ENCODE results near the gene COA8.

COA8 gene

GRCh38 chr14:103540821-103541708, 21.7 kb upstream of the COA8 start:
- H3K9ac ChIP-seq (ENCODE audit: low read length), result peak overlapping the region; percentile 80
- H2BK5ac ChIP-seq (ENCODE audit: low read depth, low read length, poor library complexity, severe bottlenecking), result no peak overlapping the region
- H3K4me3 ChIP-seq (ENCODE audit: insufficient read depth in 1 of 2, low read depth in 1 of 2, low read length in 2 of 2), result no peak overlapping the region
- WGBS, result 86% methylated on average over 17 of the region's 17 CpGs
- H3K14ac ChIP-seq (ENCODE audit: low read length in 2 of 2), result peak overlapping the region in 1 of 2 experiments; percentile 6
- peak overlapping the region; percentile 12 for H2BK120ac ChIP-seq (ENCODE audit: low read depth, low read length)
- no peaks in the 10 kb centered on the region for H3K27me3 ChIP-seq (ENCODE audit: control insufficient read depth in 1 of 2, insufficient read depth in 1 of 2, low read length in 2 of 2)
- H2BK12ac ChIP-seq (ENCODE audit: low read length in 2 of 2), result peak overlapping the region in 1 of 2 experiments; percentile 60
- no peak overlapping the region for H3K27ac ChIP-seq (ENCODE audit: low read length, poor library complexity, severe bottlenecking)
- H3K79me1 ChIP-seq (replicated peaks; ENCODE audit: low read length, poor library complexity, severe bottlenecking), result no peaks in the 10 kb centered on the region
- no peaks in the 10 kb centered on the region for H3K9me3 ChIP-seq (ENCODE audit: control insufficient read depth, low read length)
- peak overlapping the region; percentile 74 for H2BK15ac ChIP-seq (ENCODE audit: low read depth, poor library complexity, severe bottlenecking)
- peak overlapping the region in 1 of 2 experiments; percentile 34 for H3K23ac ChIP-seq (ENCODE audit: low read length in 2 of 2)
- DNase-seq, result no peak
- no peak overlapping the region for H3K4me2 ChIP-seq (ENCODE audit: low read length, poor library complexity, severe bottlenecking)
- peaks cover 0 to 20% of the 10 kb centered on the region in 2 experiments for H3K36me3 ChIP-seq (ENCODE audit: control insufficient read depth in 1 of 2, insufficient read depth in 2 of 2, low read depth in 1 of 2, low read length in 2 of 2)
- no peak overlapping the region for H2AFZ ChIP-seq (ENCODE audit: low read depth, low read length)
- peaks cover 60% of the 10 kb centered on the region for H3K4me1 ChIP-seq (ENCODE audit: control insufficient read depth, insufficient read depth, low read depth, low read length)
- H4K8ac ChIP-seq (ENCODE audit: low read length), result peak overlapping the region; percentile 56
- H3K4ac ChIP-seq (ENCODE audit: low read depth in 1 of 2, low read length in 2 of 2), result no peak overlapping the region
- H4K91ac ChIP-seq (ENCODE audit: low read length), result peak overlapping the region; percentile 43
- H2AK5ac ChIP-seq (ENCODE audit: low read length, severe bottlenecking), result peak overlapping the region; percentile 10
- peak overlapping the region; percentile 29 to 48 for H3K18ac ChIP-seq (ENCODE audit: low read depth in 1 of 2, low read length in 2 of 2)

DNA sequence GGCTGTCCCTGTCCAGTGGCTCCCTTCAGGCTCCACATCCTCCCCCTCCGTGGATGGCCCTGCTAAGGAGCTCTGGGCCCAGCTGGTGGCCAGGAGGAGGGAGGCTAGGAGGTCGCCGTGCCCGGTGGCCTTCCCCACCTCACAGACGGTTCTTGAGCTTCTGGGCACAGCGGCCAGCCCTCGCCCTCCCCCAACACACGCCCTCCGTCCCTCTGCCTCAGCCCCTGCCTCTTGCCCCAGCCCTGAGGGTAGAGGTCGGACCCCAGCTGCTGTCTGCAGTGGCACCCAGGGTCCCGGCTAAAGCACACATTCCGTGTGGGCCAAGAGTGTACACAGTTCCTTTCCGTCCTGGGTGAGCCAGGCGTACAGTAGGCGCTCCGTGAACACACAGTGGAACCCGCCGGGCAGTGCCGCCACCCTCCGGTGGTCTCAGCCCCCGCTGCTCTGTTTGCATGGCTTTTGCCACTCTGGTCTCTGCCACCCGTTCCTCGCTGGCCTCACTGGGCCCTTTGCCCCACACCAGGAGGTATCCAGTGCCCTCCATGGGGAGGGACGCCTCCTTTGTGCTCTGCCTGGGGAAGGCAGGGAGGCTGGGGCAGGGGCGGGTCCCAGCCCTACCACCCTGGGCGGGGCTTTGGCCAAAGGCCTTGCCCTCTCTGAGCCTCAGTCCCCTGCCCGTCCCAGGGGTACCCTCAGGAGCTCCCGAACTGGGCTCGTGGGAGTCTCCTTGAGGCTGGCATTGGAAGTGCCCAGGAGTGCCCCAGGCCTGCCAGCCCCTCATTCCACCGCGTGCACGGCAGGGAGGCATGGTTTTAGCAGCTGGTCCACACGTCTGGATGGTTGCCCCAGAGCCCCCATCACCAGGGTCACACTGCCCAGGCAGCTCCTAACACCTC, 20.8 kb upstream of the COA8 start:
- Histone ChIP-seq H3K9ac (ENCODE audit: low read length) (peak overlapping the region; percentile 80), H3K4me1 (ENCODE audit: control insufficient read depth, insufficient read depth, low read depth, low read length) (peaks cover 62% of the 10 kb centered on the region), H3K14ac (ENCODE audit: low read length in 2 of 2) (no peak overlapping the region), H4K8ac (ENCODE audit: low read length) (peak overlapping the region; percentile 66), H3K4me2 (ENCODE audit: low read length, poor library complexity, severe bottlenecking) (no peak overlapping the region), H2AFZ (ENCODE audit: low read depth, low read length) (no peak overlapping the region), H2BK15ac (ENCODE audit: low read depth, poor library complexity, severe bottlenecking) (no peak overlapping the region), H2AK5ac (ENCODE audit: low read length, severe bottlenecking) (peak overlapping the region; percentile 25), H3K18ac (ENCODE audit: low read depth in 1 of 2, low read length in 2 of 2) (peak overlapping the region in 1 of 2 experiments; percentile 29), H2BK12ac (ENCODE audit: low read length in 2 of 2) (peak overlapping the region in 1 of 2 experiments; percentile 68), H3K27ac (ENCODE audit: low read length, poor library complexity, severe bottlenecking) (no peak overlapping the region), H2BK120ac (ENCODE audit: low read depth, low read length) (no peak overlapping the region), H3K27me3 (ENCODE audit: control insufficient read depth in 1 of 2, insufficient read depth in 1 of 2, low read length in 2 of 2) (no peaks in the 10 kb centered on the region), H3K36me3 (ENCODE audit: control insufficient read depth in 1 of 2, insufficient read depth in 2 of 2, low read depth in 1 of 2, low read length in 2 of 2) (peaks cover 0 to 11% of the 10 kb centered on the region in 2 experiments), H3K4ac (ENCODE audit: low read depth in 1 of 2, low read length in 2 of 2) (peak overlapping the region in 1 of 2 experiments; percentile 9), H3K4me3 (ENCODE audit: insufficient read depth in 1 of 2, low read depth in 1 of 2, low read length in 2 of 2) (peak overlapping the region in 1 of 2 experiments; percentile 51), H3K79me1 (replicated peaks; ENCODE audit: low read length, poor library complexity, severe bottlenecking) (no peaks in the 10 kb centered on the region), H4K91ac (ENCODE audit: low read length) (peak overlapping the region; percentile 56), H2BK5ac (ENCODE audit: low read depth, low read length, poor library complexity, severe bottlenecking) (no peak overlapping the region), H3K23ac (ENCODE audit: low read length in 2 of 2) (no peak overlapping the region), H3K9me3 (ENCODE audit: control insufficient read depth, low read length) (no peaks in the 10 kb centered on the region)
- DNase-seq, result no peak
- WGBS, result 74% methylated on average over 33 of the region's 33 CpGs

- Histone ChIP-seq H3K4ac (ENCODE audit: low read depth in 1 of 2, low read length in 2 of 2) (no peak overlapping the region), H3K27ac (ENCODE audit: low read length, poor library complexity, severe bottlenecking) (no peak overlapping the region), H4K91ac (ENCODE audit: low read length) (peak overlapping the region; percentile 0), H3K9me3 (ENCODE audit: control insufficient read depth, low read length) (no peaks in the 10 kb centered on the region), H3K4me1 (ENCODE audit: control insufficient read depth, insufficient read depth, low read depth, low read length) (peaks cover 56% of the 10 kb centered on the region), H3K79me1 (replicated peaks; ENCODE audit: low read length, poor library complexity, severe bottlenecking) (no peaks in the 10 kb centered on the region), H3K4me2 (ENCODE audit: low read length, poor library complexity, severe bottlenecking) (no peak overlapping the region), H2AFZ (ENCODE audit: low read depth, low read length) (no peak overlapping the region), H3K23ac (ENCODE audit: low read length in 2 of 2) (no peak overlapping the region), H2BK12ac (ENCODE audit: low read length in 2 of 2) (peak overlapping the region in 1 of 2 experiments; percentile 68), H3K9ac (ENCODE audit: low read length) (peak overlapping the region; percentile 48), H3K27me3 (ENCODE audit: control insufficient read depth in 1 of 2, insufficient read depth in 1 of 2, low read length in 2 of 2) (no peaks in the 10 kb centered on the region), H2AK5ac (ENCODE audit: low read length, severe bottlenecking) (peak overlapping the region; percentile 25), H3K14ac (ENCODE audit: low read length in 2 of 2) (no peak overlapping the region), H3K4me3 (ENCODE audit: insufficient read depth in 1 of 2, low read depth in 1 of 2, low read length in 2 of 2) (peak overlapping the region in 1 of 2 experiments; percentile 51), H2BK120ac (ENCODE audit: low read depth, low read length) (no peak overlapping the region), H2BK15ac (ENCODE audit: low read depth, poor library complexity, severe bottlenecking) (no peak overlapping the region), H2BK5ac (ENCODE audit: low read depth, low read length, poor library complexity, severe bottlenecking) (no peak overlapping the region), H3K36me3 (ENCODE audit: control insufficient read depth in 1 of 2, insufficient read depth in 2 of 2, low read depth in 1 of 2, low read length in 2 of 2) (peaks cover 0 to 5% of the 10 kb centered on the region in 2 experiments), H4K8ac (ENCODE audit: low read length) (no peak overlapping the region), H3K18ac (ENCODE audit: low read depth in 1 of 2, low read length in 2 of 2) (peak overlapping the region; percentile 16 to 23)
- no peak for DNase-seq
- 39% methylated on average over 14 of the region's 18 CpGs for WGBS
Observed at GRCh38 chr14:103542605-103543088, 20.1 kb upstream of the COA8 start.

Data from mesenchymal stem cell (in vitro differentiated cells and primary cell).